Fibroblast of lung (primary cell): ENCODE results near the gene FAM227A. TPM values are rescaled to one million over a fixed set of nuclear protein-coding genes. Genes with fewer than 3 reads are reported as not detected.

Experiments used
- DNase-seq, 2 donors: peaks; one replicate each; pipeline versions ENCODE4 v3.0.0 to v3.0.0-alpha.2; 2010; ENCODE audit warnings: low read depth in 2 of 2
- H2AFZ ChIP-seq: 2 replicates; pipeline ENCODE4 v1.5.1; 2012; ENCODE audit warnings: low read length, control low read depth, inconsistent platforms
- H3K27ac ChIP-seq: 2 replicates; pipeline ENCODE4 v1.5.1; 2011; ENCODE audit warnings: low read length, control low read depth; ENCODE audit not compliant: insufficient read depth
- H3K27me3 ChIP-seq: 2 replicates; pipeline ENCODE4 v1.5.1; 2011; ENCODE audit warnings: mild to moderate bottlenecking, low read length; ENCODE audit not compliant: control insufficient read depth, insufficient read depth
- H3K36me3 ChIP-seq: 2 replicates; pipeline ENCODE4 v1.5.1; 2011; ENCODE audit warnings: low read length; ENCODE audit not compliant: control insufficient read depth, insufficient read depth
- H3K4me1 ChIP-seq: 2 replicates; pipeline ENCODE4 v1.5.1; 2011; ENCODE audit warnings: low read length; ENCODE audit not compliant: control insufficient read depth, insufficient read depth; ENCODE audit errors: extremely low read depth
- H3K4me2 ChIP-seq: 2 replicates; pipeline ENCODE4 v1.5.1; 2011; ENCODE audit warnings: low read length, control low read depth; ENCODE audit not compliant: insufficient read depth; ENCODE audit errors: extremely low read depth
- H3K4me3 ChIP-seq, 4 experiments: fragments of 200-600 bp in 1 of 4; sonication (generic) in 1 of 4; replicated peaks in 1 of 4; 2 replicates each; pipeline ENCODE4 v1.5.1; 2011 to 2016; ENCODE audit warnings: low read length in 4 of 4, low read depth in 3 of 4, mild to moderate bottlenecking in 3 of 4, control low read depth in 2 of 4, inconsistent platforms in 1 of 4, mixed read lengths in 1 of 4; ENCODE audit not compliant: insufficient read depth in 1 of 4; ENCODE audit errors: control extremely low read depth in 1 of 4
- H3K79me2 ChIP-seq: 2 replicates; pipeline ENCODE4 v1.5.1; 2012; ENCODE audit warnings: mild to moderate bottlenecking, low read length, inconsistent platforms; ENCODE audit not compliant: control insufficient read depth, insufficient read depth
- H3K9ac ChIP-seq: 2 replicates; pipeline ENCODE4 v1.5.1; 2011; ENCODE audit warnings: mild to moderate bottlenecking, low read length, control low read depth; ENCODE audit not compliant: insufficient read depth
- H3K9me3 ChIP-seq: 2 replicates; pipeline ENCODE4 v1.5.1; 2012; ENCODE audit warnings: low read depth, low read length; ENCODE audit not compliant: control insufficient read depth, insufficient read depth
- H4K20me1 ChIP-seq: 2 replicates; pipeline ENCODE4 v1.5.1; 2011; ENCODE audit warnings: low read length; ENCODE audit not compliant: control insufficient read depth, insufficient read depth; ENCODE audit errors: extremely low read depth
- EZH2 ChIP-seq: IDR thresholded peaks from 2 replicates; pipeline ENCODE4 v1.5.1; 2012; ENCODE audit warnings: low read length, control low read depth, mild to moderate bottlenecking; ENCODE audit errors: missing control alignments
- polyA plus RNA-seq, 2 donors: library from polyadenylated mRNA; depleted of rRNA in 1 of 2; stranded (reverse) in 1 of 2; unstranded in 1 of 2; fragments of >200 nt; gene quantifications; 2 replicates each; pipeline ENCODE4 v1.2.1, GENCODE V29; 2011 to 2012; ENCODE audit warnings: missing spikeins in 1 of 2
- total RNA-seq: library from RNA; depleted of rRNA; stranded (reverse); fragments of >200 nt; gene quantifications from 2 replicates; pipeline ENCODE4 v1.2.1, GENCODE V29; 2014
- TF ChIP-seq, protein P1 (sequence below), 2 donors: IDR thresholded peaks in 1 of 2; conservative IDR thresholded peaks in 1 of 2; 1 replicate in 1 of 2; 2 replicates in 1 of 2; pipeline ENCODE4 v1.5.1; 2011 to 2012; ENCODE audit warnings: low read length in 2 of 2, control low read depth in 1 of 2, inconsistent platforms in 1 of 2, low read depth in 1 of 2, mild to moderate bottlenecking in 1 of 2

Gene FAM227A
- total and polyA plus RNA-seq, 2 donors (not counting 1 experiment from before 2014, with no cell fraction given), result 0.66 to 0.69 TPM

DNA sequence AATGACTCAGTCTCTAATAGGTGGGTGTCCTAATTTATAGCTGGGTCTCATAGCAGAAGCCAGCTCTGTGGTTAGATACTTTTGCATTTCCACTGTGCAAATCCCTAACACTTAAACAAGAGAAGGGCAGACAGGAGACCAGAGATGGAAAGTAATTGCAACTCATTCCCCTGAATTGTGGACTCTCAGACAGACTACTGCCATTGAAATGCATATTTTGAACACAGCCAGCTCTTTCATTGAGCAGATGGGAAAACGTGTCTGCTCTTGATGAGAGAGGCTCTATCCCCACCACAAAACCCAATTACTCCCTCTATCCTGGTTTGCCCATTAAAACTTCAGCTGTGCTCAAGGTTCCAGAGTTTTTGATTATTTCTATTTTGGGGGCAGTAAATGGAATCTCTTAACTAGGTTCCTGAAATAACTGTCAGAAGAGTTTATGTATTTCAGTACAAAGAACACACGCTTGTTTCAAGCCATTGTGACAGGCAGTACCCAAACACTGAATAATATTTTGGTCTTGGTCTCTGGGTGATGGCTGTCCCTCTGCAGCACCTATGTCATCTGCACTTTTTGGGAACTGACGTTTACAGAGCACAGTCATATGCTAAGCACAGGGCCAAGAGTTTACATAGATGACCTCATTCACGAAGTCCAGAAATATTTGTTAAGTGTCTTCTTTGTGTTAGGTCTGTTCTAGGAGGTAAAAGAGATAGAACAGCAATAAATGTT is 41.7 kb downstream of the FAM227A start:
- Histone ChIP-seq H3K9ac (no peak overlapping the region), H3K79me2 (no peaks in the 10 kb centered on the region), H2AFZ (no peak overlapping the region), H3K4me3 (no peak overlapping the region), H3K9me3 (no peaks in the 10 kb centered on the region), H3K36me3 (no peaks in the 10 kb centered on the region), H3K4me2 (no peak overlapping the region), H4K20me1 (no peaks in the 10 kb centered on the region), H3K27ac (no peak overlapping the region), H3K4me1 (no peaks in the 10 kb centered on the region), H3K27me3 (no peaks in the 10 kb centered on the region)
- peak in 1 of 2 donors; percentile 36 for DNase-seq
- TF ChIP-seq, protein P1, sequence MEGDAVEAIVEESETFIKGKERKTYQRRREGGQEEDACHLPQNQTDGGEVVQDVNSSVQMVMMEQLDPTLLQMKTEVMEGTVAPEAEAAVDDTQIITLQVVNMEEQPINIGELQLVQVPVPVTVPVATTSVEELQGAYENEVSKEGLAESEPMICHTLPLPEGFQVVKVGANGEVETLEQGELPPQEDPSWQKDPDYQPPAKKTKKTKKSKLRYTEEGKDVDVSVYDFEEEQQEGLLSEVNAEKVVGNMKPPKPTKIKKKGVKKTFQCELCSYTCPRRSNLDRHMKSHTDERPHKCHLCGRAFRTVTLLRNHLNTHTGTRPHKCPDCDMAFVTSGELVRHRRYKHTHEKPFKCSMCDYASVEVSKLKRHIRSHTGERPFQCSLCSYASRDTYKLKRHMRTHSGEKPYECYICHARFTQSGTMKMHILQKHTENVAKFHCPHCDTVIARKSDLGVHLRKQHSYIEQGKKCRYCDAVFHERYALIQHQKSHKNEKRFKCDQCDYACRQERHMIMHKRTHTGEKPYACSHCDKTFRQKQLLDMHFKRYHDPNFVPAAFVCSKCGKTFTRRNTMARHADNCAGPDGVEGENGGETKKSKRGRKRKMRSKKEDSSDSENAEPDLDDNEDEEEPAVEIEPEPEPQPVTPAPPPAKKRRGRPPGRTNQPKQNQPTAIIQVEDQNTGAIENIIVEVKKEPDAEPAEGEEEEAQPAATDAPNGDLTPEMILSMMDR (conservative IDR thresholded peaks at IDR 0.05 in 1 of 2, IDR thresholded peaks at IDR 0.05 in 1 of 2; ENCODE audit: low read depth in 1 of 2, low read length in 2 of 2), result no peak
- TF ChIP-seq EZH2, result no peak

DNA sequence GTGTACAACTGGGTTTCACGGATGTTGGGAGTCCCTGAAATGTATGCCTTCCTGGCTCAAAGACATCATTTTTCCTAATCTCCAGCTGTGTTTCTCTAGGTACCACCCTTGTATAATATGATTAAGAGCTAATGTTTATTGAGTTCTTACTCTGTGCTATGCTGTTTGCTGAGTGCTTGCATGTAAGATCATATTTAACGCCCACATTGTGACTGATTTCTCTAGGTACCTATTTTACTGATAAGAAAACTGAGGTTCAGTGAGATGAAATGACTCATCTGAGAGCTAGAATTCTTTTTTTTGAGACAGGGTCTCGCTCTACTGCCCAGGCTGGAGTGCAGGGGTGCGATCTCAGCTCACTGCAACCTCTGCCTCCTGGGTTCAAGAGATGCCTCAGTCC is 42.6 kb downstream of the FAM227A start:
- Histone ChIP-seq H3K4me1 (no peaks in the 10 kb centered on the region), H3K9me3 (no peaks in the 10 kb centered on the region), H3K79me2 (no peaks in the 10 kb centered on the region), H3K4me3 (no peak overlapping the region), H4K20me1 (no peaks in the 10 kb centered on the region), H3K27ac (no peak overlapping the region), H3K9ac (no peak overlapping the region), H3K4me2 (no peak overlapping the region), H3K27me3 (no peaks in the 10 kb centered on the region), H3K36me3 (no peaks in the 10 kb centered on the region), H2AFZ (no peak overlapping the region)
- no peak for DNase-seq
- TF ChIP-seq EZH2, result no peak

DNA sequence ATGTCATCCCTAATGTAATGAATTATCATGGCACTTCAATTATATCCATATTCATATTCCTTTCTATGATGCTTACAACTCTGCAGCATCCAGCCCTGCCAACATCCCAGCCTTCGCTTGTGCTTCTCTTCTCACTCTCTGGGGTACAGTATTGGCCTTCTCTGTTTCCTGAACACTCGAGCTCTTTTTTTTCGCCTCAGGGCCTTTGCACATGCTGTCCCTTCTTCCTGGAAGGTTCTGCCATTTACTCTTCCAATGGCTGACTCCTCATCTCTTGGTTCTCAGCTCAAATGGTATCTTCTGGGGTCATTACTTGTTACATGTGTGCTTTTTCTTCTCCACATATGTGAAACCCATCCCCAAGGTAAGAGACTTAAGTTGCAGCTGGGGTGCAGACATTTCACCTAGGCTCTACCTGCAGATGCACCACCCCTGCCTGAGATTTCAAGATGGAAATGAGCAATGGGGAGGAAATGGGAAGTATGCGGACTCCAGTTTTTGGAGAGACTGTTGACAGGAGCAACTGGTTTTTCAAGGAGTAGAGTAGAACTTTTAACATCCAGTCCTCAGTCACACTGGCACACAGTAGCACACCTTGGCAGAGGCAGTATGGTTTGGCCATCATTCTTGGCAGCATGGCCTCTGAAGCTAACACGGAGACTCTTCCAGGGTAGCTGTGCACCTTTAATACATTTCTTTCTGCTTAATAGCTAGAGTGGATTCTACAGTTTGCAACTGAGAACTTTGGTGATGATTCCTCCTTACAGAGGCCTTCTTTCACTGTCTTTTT is 43.8 kb downstream of the FAM227A start:
- H3K4me1 ChIP-seq, result no peaks in the 10 kb centered on the region
- DNase-seq, result no peak
- H3K79me2 ChIP-seq, result no peaks in the 10 kb centered on the region
- TF ChIP-seq, protein P1 (conservative IDR thresholded peaks at IDR 0.05 in 1 of 2, IDR thresholded peaks at IDR 0.05 in 1 of 2; ENCODE audit: low read depth in 1 of 2, low read length in 2 of 2), result no peak
- TF ChIP-seq EZH2, result no peak
- H3K9ac ChIP-seq, result no peak overlapping the region
- no peak overlapping the region for H3K4me3 ChIP-seq
- H2AFZ ChIP-seq, result no peak overlapping the region
- H3K4me2 ChIP-seq, result no peak overlapping the region
- H3K36me3 ChIP-seq, result no peaks in the 10 kb centered on the region
- H3K9me3 ChIP-seq, result no peaks in the 10 kb centered on the region
- no peak overlapping the region for H3K27ac ChIP-seq
- no peaks in the 10 kb centered on the region for H4K20me1 ChIP-seq
- no peaks in the 10 kb centered on the region for H3K27me3 ChIP-seq
